ENCODE results near the gene PRELID1.

GRCh38 chr5:177351392-177352329, 48.1 kb downstream of the PRELID1 start, which contains the start of gene LMAN2:
- TF ChIP-seq, protein P1, sequence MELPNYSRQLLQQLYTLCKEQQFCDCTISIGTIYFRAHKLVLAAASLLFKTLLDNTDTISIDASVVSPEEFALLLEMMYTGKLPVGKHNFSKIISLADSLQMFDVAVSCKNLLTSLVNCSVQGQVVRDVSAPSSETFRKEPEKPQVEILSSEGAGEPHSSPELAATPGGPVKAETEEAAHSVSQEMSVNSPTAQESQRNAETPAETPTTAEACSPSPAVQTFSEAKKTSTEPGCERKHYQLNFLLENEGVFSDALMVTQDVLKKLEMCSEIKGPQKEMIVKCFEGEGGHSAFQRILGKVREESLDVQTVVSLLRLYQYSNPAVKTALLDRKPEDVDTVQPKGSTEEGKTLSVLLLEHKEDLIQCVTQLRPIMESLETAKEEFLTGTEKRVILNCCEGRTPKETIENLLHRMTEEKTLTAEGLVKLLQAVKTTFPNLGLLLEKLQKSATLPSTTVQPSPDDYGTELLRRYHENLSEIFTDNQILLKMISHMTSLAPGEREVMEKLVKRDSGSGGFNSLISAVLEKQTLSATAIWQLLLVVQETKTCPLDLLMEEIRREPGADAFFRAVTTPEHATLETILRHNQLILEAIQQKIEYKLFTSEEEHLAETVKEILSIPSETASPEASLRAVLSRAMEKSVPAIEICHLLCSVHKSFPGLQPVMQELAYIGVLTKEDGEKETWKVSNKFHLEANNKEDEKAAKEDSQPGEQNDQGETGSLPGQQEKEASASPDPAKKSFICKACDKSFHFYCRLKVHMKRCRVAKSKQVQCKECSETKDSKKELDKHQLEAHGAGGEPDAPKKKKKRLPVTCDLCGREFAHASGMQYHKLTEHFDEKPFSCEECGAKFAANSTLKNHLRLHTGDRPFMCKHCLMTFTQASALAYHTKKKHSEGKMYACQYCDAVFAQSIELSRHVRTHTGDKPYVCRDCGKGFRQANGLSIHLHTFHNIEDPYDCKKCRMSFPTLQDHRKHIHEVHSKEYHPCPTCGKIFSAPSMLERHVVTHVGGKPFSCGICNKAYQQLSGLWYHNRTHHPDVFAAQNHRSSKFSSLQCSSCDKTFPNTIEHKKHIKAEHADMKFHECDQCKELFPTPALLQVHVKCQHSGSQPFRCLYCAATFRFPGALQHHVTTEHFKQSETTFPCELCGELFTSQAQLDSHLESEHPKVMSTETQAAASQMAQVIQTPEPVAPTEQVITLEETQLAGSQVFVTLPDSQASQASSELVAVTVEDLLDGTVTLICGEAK (IDR thresholded peaks at IDR 0.05; ENCODE audit: borderline replicate concordance) = peak; percentile 99
- TF ChIP-seq, protein P2, sequence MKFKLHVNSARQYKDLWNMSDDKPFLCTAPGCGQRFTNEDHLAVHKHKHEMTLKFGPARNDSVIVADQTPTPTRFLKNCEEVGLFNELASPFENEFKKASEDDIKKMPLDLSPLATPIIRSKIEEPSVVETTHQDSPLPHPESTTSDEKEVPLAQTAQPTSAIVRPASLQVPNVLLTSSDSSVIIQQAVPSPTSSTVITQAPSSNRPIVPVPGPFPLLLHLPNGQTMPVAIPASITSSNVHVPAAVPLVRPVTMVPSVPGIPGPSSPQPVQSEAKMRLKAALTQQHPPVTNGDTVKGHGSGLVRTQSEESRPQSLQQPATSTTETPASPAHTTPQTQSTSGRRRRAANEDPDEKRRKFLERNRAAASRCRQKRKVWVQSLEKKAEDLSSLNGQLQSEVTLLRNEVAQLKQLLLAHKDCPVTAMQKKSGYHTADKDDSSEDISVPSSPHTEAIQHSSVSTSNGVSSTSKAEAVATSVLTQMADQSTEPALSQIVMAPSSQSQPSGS (IDR thresholded peaks at IDR 0.05; ENCODE audit: low read length) = no peak
- no peak for TF ChIP-seq SUZ12 (IDR thresholded peaks at IDR 0.05; ENCODE audit: unreplicated experiment)
